Peyer's patch (tissue), 4 donors: Measurements from ENCODE around the gene C10orf53. TPM values are rescaled to one million over a fixed set of nuclear protein-coding genes. Genes with fewer than 3 reads are reported as not detected.

Experiments used
- DNase-seq, 3 donors: peaks; one replicate each; pipeline ENCODE4 v3.0.0-alpha.2; 2017 to 2019
- H3K27ac ChIP-seq, 4 donors: fragments of 200-600 bp; sonication (generic); one replicate each; pipeline ENCODE4 v1.5.1; 2016 to 2019
- H3K27me3 ChIP-seq, 2 donors: fragments of 200-600 bp; sonication (generic); one replicate each; pipeline ENCODE4 v1.5.1; 2019
- H3K36me3 ChIP-seq, 3 donors: fragments of 200-600 bp; sonication (generic); one replicate each; pipeline ENCODE4 v1.5.1; 2016 to 2019
- H3K4me1 ChIP-seq, 4 donors: fragments of 200-600 bp; sonication (generic); one replicate each; pipeline ENCODE4 v1.5.1; 2016 to 2019
- H3K4me3 ChIP-seq, 4 donors: fragments of 200-600 bp; sonication (generic); 1 replicate in 3 of 4; 2 replicates in 1 of 4; pipeline ENCODE4 v1.5.1; 2016 to 2019; ENCODE audit warnings: mild to moderate bottlenecking in 1 of 4
- H3K9me3 ChIP-seq, 4 donors: fragments of 200-600 bp; sonication (generic); one replicate each; pipeline ENCODE4 v1.5.1; 2016 to 2019; ENCODE audit warnings: mild to moderate bottlenecking in 1 of 4
- CTCF ChIP-seq, 6 experiments: fragments of 450-650 bp in 4 of 6; fragments of 200-600 bp in 2 of 6; sonication (generic) in 1 of 6; IDR thresholded peaks; one replicate each; pipeline ENCODE4 v1.5.1; 2017 to 2019; ENCODE audit warnings: antibody characterized with exemption in 6 of 6, mild to moderate bottlenecking in 3 of 6, moderate library complexity in 1 of 6
- POLR2A ChIP-seq, 2 donors: fragments of 450-650 bp; IDR thresholded peaks; one replicate each; pipeline ENCODE4 v1.5.1; 2017; ENCODE audit warnings: antibody characterized with exemption in 2 of 2, mild to moderate bottlenecking in 2 of 2, moderate library complexity in 2 of 2
- total RNA-seq, 4 donors: library from RNA; depleted of rRNA; stranded (reverse); fragments of >200 nt; gene quantifications; one replicate each; pipeline ENCODE4 v1.1.0, GENCODE V29; 2016

The C10orf53 gene
- total RNA-seq, 4 donors from 2014 or later, result not detected

GRCh38 chr10:49744091-49744685, 64.7 kb downstream of the C10orf53 start:
- no peaks in the 10 kb centered on the region for H3K4me1 ChIP-seq
- no peak overlapping the region for H3K27ac ChIP-seq
- H3K27me3 ChIP-seq, result no peaks in the 10 kb centered on the region
- no peaks in the 10 kb centered on the region for H3K36me3 ChIP-seq
- H3K9me3 ChIP-seq, result no peaks in the 10 kb centered on the region
- no peak overlapping the region for H3K4me3 ChIP-seq
- no peak for DNase-seq
- no peak for TF ChIP-seq CTCF (IDR thresholded peaks at IDR 0.05)

GRCh38 chr10:49744924-49745605, 65.6 kb downstream of the C10orf53 start:
- no peak overlapping the region for H3K27ac ChIP-seq
- H3K27me3 ChIP-seq, result no peaks in the 10 kb centered on the region
- no peak overlapping the region for H3K4me3 ChIP-seq
- no peaks in the 10 kb centered on the region for H3K9me3 ChIP-seq
- no peaks in the 10 kb centered on the region for H3K36me3 ChIP-seq
- no peak for TF ChIP-seq POLR2A (IDR thresholded peaks at IDR 0.05)
- TF ChIP-seq CTCF (IDR thresholded peaks at IDR 0.05), result no peak
- peak in 1 of 3 donors; percentile 44 for DNase-seq
- no peaks in the 10 kb centered on the region for H3K4me1 ChIP-seq

GRCh38 chr10:49745756-49746155, 66.3 kb downstream of the C10orf53 start:
- Histone ChIP-seq H3K4me3 (no peak overlapping the region), H3K27me3 (no peaks in the 10 kb centered on the region), H3K27ac (no peak overlapping the region), H3K4me1 (no peaks in the 10 kb centered on the region), H3K9me3 (no peaks in the 10 kb centered on the region), H3K36me3 (no peaks in the 10 kb centered on the region)
- no peak for DNase-seq
- TF ChIP-seq CTCF (IDR thresholded peaks at IDR 0.05), result no peak
- no peak for TF ChIP-seq POLR2A (IDR thresholded peaks at IDR 0.05)

GRCh38 chr10:49746626-49747302, 67.3 kb downstream of the C10orf53 start:
- no peaks in the 10 kb centered on the region for H3K27me3 ChIP-seq
- no peak overlapping the region for H3K27ac ChIP-seq
- H3K36me3 ChIP-seq, result no peaks in the 10 kb centered on the region
- no peaks in the 10 kb centered on the region for H3K9me3 ChIP-seq
- no peak overlapping the region for H3K4me3 ChIP-seq
- no peaks in the 10 kb centered on the region for H3K4me1 ChIP-seq
- TF ChIP-seq CTCF (IDR thresholded peaks at IDR 0.05) (no peak), POLR2A (IDR thresholded peaks at IDR 0.05) (no peak)
- peak in 1 of 3 donors; percentile 32 for DNase-seq

Other genes starting within 250 kb of the C10orf53 start
- gene ERCC6, start 140.5 kb upstream of the C10orf53 start, total RNA-seq, result 10 to 100 TPM; 17.9 to 33.0 (median 26.5) TPM
- gene SLC18A3, start 69.3 kb upstream of the C10orf53 start, total RNA-seq, result under 1 TPM in 1 of 4 donors, not detected in 3; 0.47 TPM
- gene CHAT, start 65.6 kb upstream of the C10orf53 start, total RNA-seq, result 1 to 10 TPM in 3 of 4 donors, not detected in 1; 2.1 to 3.8 (median 3.4) TPM
- 1 to 10 TPM; 1.7 to 4.3 (median 3.0) TPM for gene OGDHL, start 82.7 kb downstream of the C10orf53 start, total RNA-seq